H1 (cell line): ENCODE results near the gene GJD4. TPM values are rescaled to one million over a fixed set of nuclear protein-coding genes. Genes with fewer than 3 reads are reported as not detected.

Experiments used
- EGR1 ChIP-seq: IDR thresholded peaks from 2 replicates; pipeline ENCODE4 v1.6.1; 2011; ENCODE audit warnings: low read depth, low read length, borderline replicate concordance
- GABPA ChIP-seq: IDR thresholded peaks from 2 replicates; pipeline ENCODE4 v1.6.1; 2011; ENCODE audit warnings: mild to moderate bottlenecking, low read length, moderate library complexity, borderline replicate concordance; ENCODE audit not compliant: insufficient read depth
- RFX5 ChIP-seq: IDR thresholded peaks from 2 replicates; pipeline ENCODE4 v1.6.1; 2011; ENCODE audit warnings: low read depth, low read length, improper control_type of control experiment, borderline replicate concordance
- RNF2 ChIP-seq: fragments of 200-900, 300-1000 bp; sonication (generic); IDR thresholded peaks from 2 replicates; pipeline ENCODE4 v1.7.1; 2016; ENCODE audit warnings: borderline replicate concordance, low read depth, mild to moderate bottlenecking, antibody characterized with exemption, low read length; ENCODE audit not compliant: poor library complexity, severe bottlenecking; ENCODE audit errors: missing control alignments
- SUZ12 ChIP-seq: fragments of 200-600 bp; sonication (generic); IDR thresholded peaks from 2 replicates; pipeline ENCODE4 v1.6.1; 2012; ENCODE audit warnings: mild to moderate bottlenecking, inconsistent platforms, low read length, moderate library complexity, mixed read lengths
- TAF7 ChIP-seq: optimal IDR thresholded peaks from 2 replicates; pipeline ENCODE3; 2011; ENCODE audit warnings: low read depth, mild to moderate bottlenecking, inconsistent platforms, low read length, moderate library complexity, borderline replicate concordance
- TEAD4 ChIP-seq: IDR thresholded peaks from 2 replicates; pipeline ENCODE4 v1.6.1; 2012; ENCODE audit warnings: low read depth, low read length, inconsistent platforms, mixed read lengths
- YY1 ChIP-seq: IDR thresholded peaks from 2 replicates; pipeline ENCODE4 v1.6.1; 2011; ENCODE audit warnings: low read depth, mild to moderate bottlenecking, low read length
- polyA plus RNA-seq, 7 experiments: library from polyadenylated mRNA; depleted of rRNA in 3 of 7; stranded (reverse) in 5 of 7; unstranded in 2 of 7; fragments of >200 nt in 5 of 7; fragments of 200-250 nt in 2 of 7; gene quantifications; 1 replicate in 5 of 7; 2 replicates in 1 of 7; 4 replicates in 1 of 7; pipeline versions ENCODE4 v1.2.1 to v1.2.3, GENCODE V29; 2011 to 2013; ENCODE audit warnings: missing spikeins in 2 of 7, mixed read lengths in 2 of 7
- total RNA-seq: library from RNA; stranded (reverse); fragmentation: NEBNext Ultra II Directional; extraction: Animal tissue kit (Norgen Biotek cat#: 25700); gene quantifications from 2 replicates; pipeline ENCODE4 v1.2.1, GENCODE V29; 2021
- TF ChIP-seq, protein P1 (sequence below): fragments of 300-600 bp; sonication (generic); IDR thresholded peaks from 2 replicates; pipeline ENCODE4 v1.7.1; 2012; ENCODE audit warnings: low read length, moderate library complexity, mild to moderate bottlenecking, inconsistent platforms; ENCODE audit not compliant: insufficient replicate concordance
- TF ChIP-seq, protein P2 (sequence below): IDR thresholded peaks from 2 replicates; pipeline ENCODE4 v1.6.1; 2012; ENCODE audit warnings: inconsistent platforms

GJD4 gene
- total and polyA plus RNA-seq, 2 of the 8 experiments (the other 6 are each of a cell fraction or from before 2014, with no cell fraction given), result not detected

DNA sequence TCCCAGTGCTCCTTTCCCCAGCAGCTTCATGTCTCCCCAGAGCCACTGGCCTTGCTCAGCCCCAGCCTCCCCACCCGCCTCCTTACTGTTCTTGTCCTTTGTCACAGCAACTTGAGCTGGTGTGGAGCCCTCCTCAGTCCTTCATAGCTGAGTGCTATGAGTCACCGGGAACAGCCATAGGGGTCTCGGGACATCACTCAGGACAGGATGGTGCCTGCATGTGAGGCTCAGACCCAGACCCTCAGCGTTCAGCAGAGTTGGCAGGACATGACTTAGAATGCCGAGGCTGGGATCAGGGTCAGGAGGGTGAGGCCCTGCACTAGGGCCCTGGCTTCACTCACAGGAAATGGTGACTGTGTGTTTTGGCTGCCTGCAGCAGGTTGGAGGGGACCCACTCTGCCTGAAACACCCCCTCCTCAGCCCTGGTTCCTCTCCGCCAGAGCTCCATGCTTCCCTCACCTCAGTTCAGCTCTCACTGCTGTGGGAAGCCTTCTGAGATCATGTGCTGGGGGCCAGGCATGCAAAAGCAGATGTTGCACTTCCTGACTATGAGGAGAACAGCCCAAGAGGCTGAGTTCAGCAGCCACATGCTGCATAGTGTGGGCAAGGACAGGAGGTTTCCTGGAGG is 40.7 kb upstream of the GJD4 start (continued):
- TF ChIP-seq, protein P1, sequence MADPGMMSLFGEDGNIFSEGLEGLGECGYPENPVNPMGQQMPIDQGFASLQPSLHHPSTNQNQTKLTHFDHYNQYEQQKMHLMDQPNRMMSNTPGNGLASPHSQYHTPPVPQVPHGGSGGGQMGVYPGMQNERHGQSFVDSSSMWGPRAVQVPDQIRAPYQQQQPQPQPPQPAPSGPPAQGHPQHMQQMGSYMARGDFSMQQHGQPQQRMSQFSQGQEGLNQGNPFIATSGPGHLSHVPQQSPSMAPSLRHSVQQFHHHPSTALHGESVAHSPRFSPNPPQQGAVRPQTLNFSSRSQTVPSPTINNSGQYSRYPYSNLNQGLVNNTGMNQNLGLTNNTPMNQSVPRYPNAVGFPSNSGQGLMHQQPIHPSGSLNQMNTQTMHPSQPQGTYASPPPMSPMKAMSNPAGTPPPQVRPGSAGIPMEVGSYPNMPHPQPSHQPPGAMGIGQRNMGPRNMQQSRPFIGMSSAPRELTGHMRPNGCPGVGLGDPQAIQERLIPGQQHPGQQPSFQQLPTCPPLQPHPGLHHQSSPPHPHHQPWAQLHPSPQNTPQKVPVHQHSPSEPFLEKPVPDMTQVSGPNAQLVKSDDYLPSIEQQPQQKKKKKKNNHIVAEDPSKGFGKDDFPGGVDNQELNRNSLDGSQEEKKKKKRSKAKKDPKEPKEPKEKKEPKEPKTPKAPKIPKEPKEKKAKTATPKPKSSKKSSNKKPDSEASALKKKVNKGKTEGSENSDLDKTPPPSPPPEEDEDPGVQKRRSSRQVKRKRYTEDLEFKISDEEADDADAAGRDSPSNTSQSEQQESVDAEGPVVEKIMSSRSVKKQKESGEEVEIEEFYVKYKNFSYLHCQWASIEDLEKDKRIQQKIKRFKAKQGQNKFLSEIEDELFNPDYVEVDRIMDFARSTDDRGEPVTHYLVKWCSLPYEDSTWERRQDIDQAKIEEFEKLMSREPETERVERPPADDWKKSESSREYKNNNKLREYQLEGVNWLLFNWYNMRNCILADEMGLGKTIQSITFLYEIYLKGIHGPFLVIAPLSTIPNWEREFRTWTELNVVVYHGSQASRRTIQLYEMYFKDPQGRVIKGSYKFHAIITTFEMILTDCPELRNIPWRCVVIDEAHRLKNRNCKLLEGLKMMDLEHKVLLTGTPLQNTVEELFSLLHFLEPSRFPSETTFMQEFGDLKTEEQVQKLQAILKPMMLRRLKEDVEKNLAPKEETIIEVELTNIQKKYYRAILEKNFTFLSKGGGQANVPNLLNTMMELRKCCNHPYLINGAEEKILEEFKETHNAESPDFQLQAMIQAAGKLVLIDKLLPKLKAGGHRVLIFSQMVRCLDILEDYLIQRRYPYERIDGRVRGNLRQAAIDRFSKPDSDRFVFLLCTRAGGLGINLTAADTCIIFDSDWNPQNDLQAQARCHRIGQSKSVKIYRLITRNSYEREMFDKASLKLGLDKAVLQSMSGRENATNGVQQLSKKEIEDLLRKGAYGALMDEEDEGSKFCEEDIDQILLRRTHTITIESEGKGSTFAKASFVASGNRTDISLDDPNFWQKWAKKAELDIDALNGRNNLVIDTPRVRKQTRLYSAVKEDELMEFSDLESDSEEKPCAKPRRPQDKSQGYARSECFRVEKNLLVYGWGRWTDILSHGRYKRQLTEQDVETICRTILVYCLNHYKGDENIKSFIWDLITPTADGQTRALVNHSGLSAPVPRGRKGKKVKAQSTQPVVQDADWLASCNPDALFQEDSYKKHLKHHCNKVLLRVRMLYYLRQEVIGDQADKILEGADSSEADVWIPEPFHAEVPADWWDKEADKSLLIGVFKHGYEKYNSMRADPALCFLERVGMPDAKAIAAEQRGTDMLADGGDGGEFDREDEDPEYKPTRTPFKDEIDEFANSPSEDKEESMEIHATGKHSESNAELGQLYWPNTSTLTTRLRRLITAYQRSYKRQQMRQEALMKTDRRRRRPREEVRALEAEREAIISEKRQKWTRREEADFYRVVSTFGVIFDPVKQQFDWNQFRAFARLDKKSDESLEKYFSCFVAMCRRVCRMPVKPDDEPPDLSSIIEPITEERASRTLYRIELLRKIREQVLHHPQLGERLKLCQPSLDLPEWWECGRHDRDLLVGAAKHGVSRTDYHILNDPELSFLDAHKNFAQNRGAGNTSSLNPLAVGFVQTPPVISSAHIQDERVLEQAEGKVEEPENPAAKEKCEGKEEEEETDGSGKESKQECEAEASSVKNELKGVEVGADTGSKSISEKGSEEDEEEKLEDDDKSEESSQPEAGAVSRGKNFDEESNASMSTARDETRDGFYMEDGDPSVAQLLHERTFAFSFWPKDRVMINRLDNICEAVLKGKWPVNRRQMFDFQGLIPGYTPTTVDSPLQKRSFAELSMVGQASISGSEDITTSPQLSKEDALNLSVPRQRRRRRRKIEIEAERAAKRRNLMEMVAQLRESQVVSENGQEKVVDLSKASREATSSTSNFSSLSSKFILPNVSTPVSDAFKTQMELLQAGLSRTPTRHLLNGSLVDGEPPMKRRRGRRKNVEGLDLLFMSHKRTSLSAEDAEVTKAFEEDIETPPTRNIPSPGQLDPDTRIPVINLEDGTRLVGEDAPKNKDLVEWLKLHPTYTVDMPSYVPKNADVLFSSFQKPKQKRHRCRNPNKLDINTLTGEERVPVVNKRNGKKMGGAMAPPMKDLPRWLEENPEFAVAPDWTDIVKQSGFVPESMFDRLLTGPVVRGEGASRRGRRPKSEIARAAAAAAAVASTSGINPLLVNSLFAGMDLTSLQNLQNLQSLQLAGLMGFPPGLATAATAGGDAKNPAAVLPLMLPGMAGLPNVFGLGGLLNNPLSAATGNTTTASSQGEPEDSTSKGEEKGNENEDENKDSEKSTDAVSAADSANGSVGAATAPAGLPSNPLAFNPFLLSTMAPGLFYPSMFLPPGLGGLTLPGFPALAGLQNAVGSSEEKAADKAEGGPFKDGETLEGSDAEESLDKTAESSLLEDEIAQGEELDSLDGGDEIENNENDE, result no peak
- TF ChIP-seq, protein P2, sequence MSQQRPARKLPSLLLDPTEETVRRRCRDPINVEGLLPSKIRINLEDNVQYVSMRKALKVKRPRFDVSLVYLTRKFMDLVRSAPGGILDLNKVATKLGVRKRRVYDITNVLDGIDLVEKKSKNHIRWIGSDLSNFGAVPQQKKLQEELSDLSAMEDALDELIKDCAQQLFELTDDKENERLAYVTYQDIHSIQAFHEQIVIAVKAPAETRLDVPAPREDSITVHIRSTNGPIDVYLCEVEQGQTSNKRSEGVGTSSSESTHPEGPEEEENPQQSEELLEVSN, result no peak
- TF ChIP-seq TEAD4 (no peak), RNF2 (no peak), SUZ12 (no peak), GABPA (no peak), YY1 (no peak), RFX5 (no peak), TAF7 (no peak), EGR1 (no peak)
